ENCODE results near the gene ANO7. TPM values are rescaled to one million over a fixed set of nuclear protein-coding genes. Genes with fewer than 3 reads are reported as not detected.

The ANO7 gene
- total RNA-seq, 1 experiment from 2014 or later: 5.2 TPM

- no CpG with 5 or more reads among the region's 2 CpGs for WGBS (ENCODE audit: extremely low coverage, insufficient read length, low lambda C conversion rate)
- no peak overlapping the region for H3K18ac ChIP-seq (ENCODE audit: insufficient read length, low read depth, low read length)
- H3K4me3 Mint-ChIP-seq: no peak overlapping the region
- H2BK15ac ChIP-seq (ENCODE audit: low read depth, low read length): no peak overlapping the region
- DNase-seq: no peak
- no peak overlapping the region for H3K14ac ChIP-seq (ENCODE audit: insufficient read depth, low read length)
- H3T11ph ChIP-seq (ENCODE audit: low read length): no peak overlapping the region
- H2BK12ac ChIP-seq (ENCODE audit: insufficient read length, low read depth, low read length): no peak overlapping the region
- H3K27ac Mint-ChIP-seq: no peak overlapping the region; a peak in 1 of 7 replicates
- no peak overlapping the region for H2AK5ac ChIP-seq (ENCODE audit: insufficient read length, low read length)
- no peak for TF ChIP-seq CTCF (conservative IDR thresholded peaks at IDR 0.05)
- H2BK120ac ChIP-seq (ENCODE audit: low read depth, low read length, poor library complexity, severe bottlenecking): no peak overlapping the region
- H3K4me1 ChIP-seq (ENCODE audit: insufficient read depth, low read length): no peaks in the 10 kb centered on the region
- H2AFZ ChIP-seq (ENCODE audit: low read length): no peak overlapping the region
- peaks cover 10 to 13% of the 10 kb centered on the region in 2 experiments; a peak in 4 of 5 replicates for H3K9me3 Mint-ChIP-seq
- no peaks in the 10 kb centered on the region for H3K27me3 ChIP-seq (ENCODE audit: insufficient read depth, low read length)
- H2BK5ac ChIP-seq (ENCODE audit: insufficient read length, low read length): no peak overlapping the region
- H3K4ac ChIP-seq (ENCODE audit: low read depth, low read length): no peak overlapping the region
- no peaks in the 10 kb centered on the region for H3K9me3 ChIP-seq (ENCODE audit: control insufficient read depth, low read depth, low read length)
- no peaks in the 10 kb centered on the region for H3K23me2 ChIP-seq (ENCODE audit: insufficient read length, low read depth, low read length, poor library complexity, severe bottlenecking)
- H4K5ac ChIP-seq (ENCODE audit: insufficient read length, low read depth, low read length): no peak overlapping the region
- H3K27me3 Mint-ChIP-seq (ENCODE audit: low read depth): no peaks in the 10 kb centered on the region
- H3K23ac ChIP-seq (ENCODE audit: insufficient read length, low read depth, low read length): no peak overlapping the region
- H4K20me1 ChIP-seq (ENCODE audit: control insufficient read depth, insufficient read depth, insufficient read length): no peaks in the 10 kb centered on the region
- no peak overlapping the region for H3K56ac ChIP-seq (ENCODE audit: insufficient read length, low read depth, low read length)
- no peak overlapping the region for H3K27ac ChIP-seq (ENCODE audit: insufficient read length, low read depth, low read length)
- no peaks in the 10 kb centered on the region for H3K4me1 Mint-ChIP-seq
- no peak overlapping the region for H3K4me2 ChIP-seq (ENCODE audit: insufficient read depth, insufficient read length, low read length)
- no peaks in the 10 kb centered on the region for H3K79me2 ChIP-seq (ENCODE audit: insufficient read depth, low read length)
- H3K9ac ChIP-seq (ENCODE audit: extremely low read depth, insufficient read length, low read length): no peak overlapping the region
- H3K79me1 ChIP-seq (ENCODE audit: insufficient read depth, low read depth, low read length, poor library complexity, severe bottlenecking): no peaks in the 10 kb centered on the region
- H3K36me3 Mint-ChIP-seq (ENCODE audit: insufficient read depth in 1 of 3, low read depth in 3 of 3): peaks cover 28 to 37% (median 29%) of the 10 kb centered on the region in 3 experiments
- no peak overlapping the region for H4K8ac ChIP-seq (replicated peaks; ENCODE audit: insufficient read length, low read depth, low read length)
- H2BK20ac ChIP-seq (ENCODE audit: low read depth, low read length, poor library complexity, severe bottlenecking): no peak overlapping the region
- no peak overlapping the region for H4K91ac ChIP-seq (ENCODE audit: insufficient read length, low read depth, low read length)
Observed at GRCh38 chr2:241173557-241173956, 14.9 kb upstream of the ANO7 start.
